Activated CD4-positive, alpha-beta T cell treated with anti-CD3 and anti-CD28 coated beads for 36 hours (primary cell): ENCODE results near the gene FYN. TPM values are rescaled to one million over a fixed set of nuclear protein-coding genes. Genes with fewer than 3 reads are reported as not detected.
A peak's percentile ranks its signal among the peaks of the same experiment; 100 is the strongest.
"Not testable (repeated sequence)": the region's sequence is repeated elsewhere in the genome, so short reads cannot be mapped to it uniquely, and the experiment has no call there.

ENCODE experiments used
- ATAC-seq: fragments of 200-7000 bp; cut with Tn5 transposase; one replicate; pipeline ENCODE4 v1.10.0; 2021; ENCODE audit warnings: mild to moderate bottlenecking, moderate library complexity
- CTCF ChIA-PET: fragments of 350-600 bp; sonication (Branson Sonifier 250); formaldehyde crosslinking; loops from one replicate; lab custom pipeline; 2021; ENCODE audit warnings: antibody characterized with exemption; lab: Charles Lee
- POLR2A ChIA-PET: fragments of 350-600 bp; sonication (Branson Sonifier 250); formaldehyde crosslinking; loops from one replicate; lab custom pipeline; 2021; ENCODE audit warnings: antibody characterized with exemption, inconsistent platforms; lab: Charles Lee
- DNase-seq: peaks from one replicate; pipeline ENCODE4 v3.0.0-alpha.2; 2020
- H3K27ac Mint-ChIP-seq: one replicate; pipeline ENCODE4 v1.8.0; 2021; ENCODE audit warnings: mixed read lengths
- H3K27me3 Mint-ChIP-seq: one replicate; pipeline ENCODE4 v1.8.0; 2021; ENCODE audit warnings: mixed read lengths
- H3K36me3 Mint-ChIP-seq: one replicate; pipeline ENCODE4 v1.8.0; 2021; ENCODE audit warnings: low read depth, mixed read lengths
- H3K4me1 Mint-ChIP-seq: one replicate; pipeline ENCODE4 v1.8.0; 2021; ENCODE audit warnings: mixed read lengths
- H3K4me3 Mint-ChIP-seq: one replicate; pipeline ENCODE4 v1.8.0; 2021; ENCODE audit warnings: mild to moderate bottlenecking, moderate library complexity, mixed read lengths
- H3K9me3 Mint-ChIP-seq: one replicate; pipeline ENCODE4 v1.8.0; 2021; ENCODE audit warnings: low read depth, mixed read lengths
- intact Hi-C, 2 experiments: fragments of 100-400 bp; cut with DNase I in 1 of 2; cut with micrococcal nuclease in 1 of 2; formaldehyde crosslinking; loops; one replicate each; pipeline versions ENCODE4 v1.14.2 to v1.15.1; 2022 to 2024; cut with DNase I, micrococcal nuclease
- total RNA-seq, 2 experiments: library from RNA; stranded (reverse); gene quantifications; one replicate each; pipeline ENCODE4 v1.2.3, GENCODE V29; 2021

FYN gene
- 100 to 1,000 TPM; 345 to 504 TPM for total RNA-seq

- Mint-ChIP-seq H3K27ac (peak within 1 kb of the TSS; percentile 91), H3K4me3 (peak within 1 kb of the TSS; percentile 98), H3K27me3 (no peaks in the 10 kb centered on the region), H3K9me3 (no peaks in the 10 kb centered on the region), H3K4me1 (peaks cover 35% of the 10 kb centered on the region), H3K36me3 (peaks cover 33% of the 10 kb centered on the region)
- ChIA-PET POLR2A (interaction anchor here (0.6 to 2.1 kb wide), 12 partner anchors 9 to 163 kb away, joined by 3 to 11 read pairs (median 4); no protein-coding TSS in a partner anchor), CTCF (interaction anchor here (0.5 to 2.1 kb wide), 19 partner anchors 10 to 170 kb away, joined by 3 to 9 read pairs (median 3); no protein-coding TSS in a partner anchor)
- ATAC-seq (peak; percentile 87), DNase-seq (peak; percentile 100)
- intact Hi-C loops = loop anchor here (1.0 to 10.0 kb wide), 13 partner anchors 35 to 999 kb away; partner anchors contain the start of genes AMD1 (in 1 of the 2), REV3L (in 1 of the 2) and SLC16A10 (in 1 of the 2)
These were observed at the start of gene FYN for GRCh38 chr6:111873178-111874024. TSS of gene FYN (minus strand) at chr6:111873452. CDS start at chr6:111720051, 153,401 bp downstream.

- no peak overlapping the region for H3K4me3 Mint-ChIP-seq
- H3K27me3 Mint-ChIP-seq = no peaks in the 10 kb centered on the region
- ChIA-PET POLR2A (no interaction called here), CTCF (interaction anchor here (0.7 to 1.5 kb wide), 3 partner anchors 8 to 113 kb away, joined by 3 to 4 read pairs (median 3); no protein-coding TSS in a partner anchor)
- intact Hi-C loops = no loop called here
- H3K27ac Mint-ChIP-seq = peak overlapping the region; percentile 42
- DNase-seq (no peak), ATAC-seq (no peak)
- no peaks in the 10 kb centered on the region for H3K9me3 Mint-ChIP-seq
- peaks cover 36% of the 10 kb centered on the region for H3K4me1 Mint-ChIP-seq
- no peaks in the 10 kb centered on the region for H3K36me3 Mint-ChIP-seq
These were observed 49.4 kb upstream of the FYN start for GRCh38 chr6:111922454-111923297.

GRCh38 chr6:111921103-111921502 is 47.9 kb upstream of the FYN start:
- Mint-ChIP-seq H3K27ac (no peak overlapping the region), H3K36me3 (no peaks in the 10 kb centered on the region), H3K27me3 (no peaks in the 10 kb centered on the region), H3K9me3 (no peaks in the 10 kb centered on the region), H3K4me3 (no peak overlapping the region), H3K4me1 (peaks cover 36% of the 10 kb centered on the region)
- POLR2A ChIA-PET = no interaction called here
- DNase-seq (no peak), ATAC-seq (no peak)
- intact Hi-C loops = no loop called here
- CTCF ChIA-PET = interaction anchor here (0.7 to 1.5 kb wide), 4 partner anchors 17 to 121 kb away, joined by 3 to 4 read pairs (median 3); partner anchors contain the start of gene FYN

GRCh38 chr6:111920578-111920977 is 47.3 kb upstream of the FYN start:
- Mint-ChIP-seq H3K4me1 (peaks cover 33% of the 10 kb centered on the region), H3K27ac (no peak overlapping the region), H3K27me3 (no peaks in the 10 kb centered on the region), H3K4me3 (no peak overlapping the region), H3K9me3 (no peaks in the 10 kb centered on the region), H3K36me3 (no peaks in the 10 kb centered on the region)
- DNase-seq (no peak), ATAC-seq (no peak)
- intact Hi-C loops = no loop called here
- POLR2A ChIA-PET = no interaction called here
- CTCF ChIA-PET = interaction anchor here (0.7 kb wide), 1 partner anchor 18 kb away, joined by 3 read pairs; no protein-coding TSS in a partner anchor

GRCh38 chr6:111918825-111919224 is 45.6 kb upstream of the FYN start:
- H3K4me3 Mint-ChIP-seq = no peak overlapping the region
- ChIA-PET POLR2A (no interaction called here), CTCF (no interaction called here)
- intact Hi-C loops = no loop called here
- peak; percentile 12 for DNase-seq
- peaks cover 16% of the 10 kb centered on the region for H3K4me1 Mint-ChIP-seq
- no peaks in the 10 kb centered on the region for H3K36me3 Mint-ChIP-seq
- no peaks in the 10 kb centered on the region for H3K9me3 Mint-ChIP-seq
- ATAC-seq = peak; percentile 55
- no peaks in the 10 kb centered on the region for H3K27me3 Mint-ChIP-seq
- no peak overlapping the region for H3K27ac Mint-ChIP-seq

GRCh38 chr6:111916747-111917146 is 43.5 kb upstream of the FYN start:
- no peak overlapping the region for H3K27ac Mint-ChIP-seq
- no peak overlapping the region for H3K4me3 Mint-ChIP-seq
- no peaks in the 10 kb centered on the region for H3K36me3 Mint-ChIP-seq
- no peaks in the 10 kb centered on the region for H3K27me3 Mint-ChIP-seq
- intact Hi-C loops = no loop called here
- H3K4me1 Mint-ChIP-seq = peaks cover 3% of the 10 kb centered on the region
- ATAC-seq = no peak
- H3K9me3 Mint-ChIP-seq = no peaks in the 10 kb centered on the region
- ChIA-PET POLR2A (no interaction called here), CTCF (interaction anchor here (0.6 kb wide), 1 partner anchor 312 kb away, joined by 3 read pairs; no protein-coding TSS in a partner anchor)
- no peak for DNase-seq

- DNase-seq (no peak), ATAC-seq (no peak)
- H3K9me3 Mint-ChIP-seq = no peaks in the 10 kb centered on the region
- H3K27me3 Mint-ChIP-seq = no peaks in the 10 kb centered on the region
- H3K27ac Mint-ChIP-seq = no peak overlapping the region
- POLR2A ChIA-PET = no interaction called here
- CTCF ChIA-PET = interaction anchor here (0.5 to 2.1 kb wide), 4 partner anchors 9 to 245 kb away, joined by 3 to 8 read pairs (median 3); no protein-coding TSS in a partner anchor
- intact Hi-C loops = no loop called here
- H3K4me1 Mint-ChIP-seq = peaks cover 9% of the 10 kb centered on the region
- no peak overlapping the region for H3K4me3 Mint-ChIP-seq
- H3K36me3 Mint-ChIP-seq = no peaks in the 10 kb centered on the region
These were observed 41.4 kb upstream of the FYN start for GRCh38 chr6:111914617-111915016.

GRCh38 chr6:111912904-111913303 is 39.7 kb upstream of the FYN start:
- intact Hi-C loops = no loop called here
- no peaks in the 10 kb centered on the region for H3K27me3 Mint-ChIP-seq
- DNase-seq (peak; percentile 26), ATAC-seq (peak; percentile 55)
- H3K27ac Mint-ChIP-seq = no peak overlapping the region
- POLR2A ChIA-PET = no interaction called here
- H3K4me3 Mint-ChIP-seq = no peak overlapping the region
- no peaks in the 10 kb centered on the region for H3K36me3 Mint-ChIP-seq
- peaks cover 9% of the 10 kb centered on the region for H3K4me1 Mint-ChIP-seq
- H3K9me3 Mint-ChIP-seq = peaks cover 2% of the 10 kb centered on the region
- CTCF ChIA-PET = interaction anchor here (0.6 to 2.1 kb wide), 2 partner anchors 14 to 153 kb away, joined by 3 to 6 read pairs; no protein-coding TSS in a partner anchor

GRCh38 chr6:111911428-111911827 is 38.2 kb upstream of the FYN start:
- intact Hi-C loops = no loop called here
- no peaks in the 10 kb centered on the region for H3K36me3 Mint-ChIP-seq
- peaks cover 2% of the 10 kb centered on the region for H3K9me3 Mint-ChIP-seq
- ChIA-PET CTCF (interaction anchor here (1.1 to 2.1 kb wide), 2 partner anchors 13 to 18 kb away, joined by 3 to 6 read pairs; no protein-coding TSS in a partner anchor), POLR2A (interaction anchor here (0.7 kb wide), 1 partner anchor 411 kb away, joined by 4 read pairs; no protein-coding TSS in a partner anchor)
- no peaks in the 10 kb centered on the region for H3K27me3 Mint-ChIP-seq
- peaks cover 9% of the 10 kb centered on the region for H3K4me1 Mint-ChIP-seq
- H3K27ac Mint-ChIP-seq = no peak overlapping the region
- DNase-seq (no peak), ATAC-seq (no peak)
- no peak overlapping the region for H3K4me3 Mint-ChIP-seq

- ChIA-PET POLR2A (interaction anchor here (0.6 kb wide), 1 partner anchor 341 kb away, joined by 6 read pairs; no protein-coding TSS in a partner anchor), CTCF (interaction anchor here (0.6 kb wide), 1 partner anchor 559 kb away, joined by 4 read pairs; no protein-coding TSS in a partner anchor)
- no peak overlapping the region for H3K27ac Mint-ChIP-seq
- intact Hi-C loops = no loop called here
- DNase-seq (no peak), ATAC-seq (no peak)
- H3K27me3 Mint-ChIP-seq = no peaks in the 10 kb centered on the region
- no peaks in the 10 kb centered on the region for H3K36me3 Mint-ChIP-seq
- peaks cover 9% of the 10 kb centered on the region for H3K4me1 Mint-ChIP-seq
- no peak overlapping the region for H3K4me3 Mint-ChIP-seq
- peaks cover 2% of the 10 kb centered on the region for H3K9me3 Mint-ChIP-seq
These were observed 36.0 kb upstream of the FYN start for GRCh38 chr6:111909238-111909637.

GRCh38 chr6:111908365-111908764 is 35.1 kb upstream of the FYN start:
- H3K36me3 Mint-ChIP-seq, H3K4me1 Mint-ChIP-seq, H3K9me3 Mint-ChIP-seq, H3K27ac Mint-ChIP-seq, CTCF ChIA-PET, H3K27me3 Mint-ChIP-seq, H3K4me3 Mint-ChIP-seq, DNase-seq, POLR2A ChIA-PET, intact Hi-C loops, ATAC-seq: not testable (repeated sequence)
